ENCODE measurements around the gene GALNT12.

Gene GALNT12

GRCh38 chr9:98807070-98807813 lies at the start of gene GALNT12 (continued):
- TF ChIP-seq PRDM6 (tag by site-specific recombination; IDR thresholded peaks at IDR 0.05) = no peak; the same call in 1 of the 2 replicates
- TF ChIP-seq, protein P1, sequence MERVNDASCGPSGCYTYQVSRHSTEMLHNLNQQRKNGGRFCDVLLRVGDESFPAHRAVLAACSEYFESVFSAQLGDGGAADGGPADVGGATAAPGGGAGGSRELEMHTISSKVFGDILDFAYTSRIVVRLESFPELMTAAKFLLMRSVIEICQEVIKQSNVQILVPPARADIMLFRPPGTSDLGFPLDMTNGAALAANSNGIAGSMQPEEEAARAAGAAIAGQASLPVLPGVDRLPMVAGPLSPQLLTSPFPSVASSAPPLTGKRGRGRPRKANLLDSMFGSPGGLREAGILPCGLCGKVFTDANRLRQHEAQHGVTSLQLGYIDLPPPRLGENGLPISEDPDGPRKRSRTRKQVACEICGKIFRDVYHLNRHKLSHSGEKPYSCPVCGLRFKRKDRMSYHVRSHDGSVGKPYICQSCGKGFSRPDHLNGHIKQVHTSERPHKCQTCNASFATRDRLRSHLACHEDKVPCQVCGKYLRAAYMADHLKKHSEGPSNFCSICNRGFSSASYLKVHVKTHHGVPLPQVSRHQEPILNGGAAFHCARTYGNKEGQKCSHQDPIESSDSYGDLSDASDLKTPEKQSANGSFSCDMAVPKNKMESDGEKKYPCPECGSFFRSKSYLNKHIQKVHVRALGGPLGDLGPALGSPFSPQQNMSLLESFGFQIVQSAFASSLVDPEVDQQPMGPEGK (tag by site-specific recombination; IDR thresholded peaks at IDR 0.05) = peak; percentile 35; the same call in 1 of the 2 replicates
- peak; percentile 30; the same call in 1 of the 2 replicates for TF ChIP-seq PRDM4 (tag by site-specific recombination; IDR thresholded peaks at IDR 0.05)
- no peak for TF ChIP-seq ZNF114 (tag by site-specific recombination; IDR thresholded peaks at IDR 0.05)
- TF ChIP-seq ZBTB1 (tag by site-specific recombination; IDR thresholded peaks at IDR 0.05) = no peak
- no peak for TF ChIP-seq MYNN (tag by site-specific recombination; IDR thresholded peaks at IDR 0.05; ENCODE audit: borderline replicate concordance)
- TF ChIP-seq ZSCAN5A (tag by site-specific recombination; IDR thresholded peaks at IDR 0.05) = no peak
- TF ChIP-seq, protein P2, sequence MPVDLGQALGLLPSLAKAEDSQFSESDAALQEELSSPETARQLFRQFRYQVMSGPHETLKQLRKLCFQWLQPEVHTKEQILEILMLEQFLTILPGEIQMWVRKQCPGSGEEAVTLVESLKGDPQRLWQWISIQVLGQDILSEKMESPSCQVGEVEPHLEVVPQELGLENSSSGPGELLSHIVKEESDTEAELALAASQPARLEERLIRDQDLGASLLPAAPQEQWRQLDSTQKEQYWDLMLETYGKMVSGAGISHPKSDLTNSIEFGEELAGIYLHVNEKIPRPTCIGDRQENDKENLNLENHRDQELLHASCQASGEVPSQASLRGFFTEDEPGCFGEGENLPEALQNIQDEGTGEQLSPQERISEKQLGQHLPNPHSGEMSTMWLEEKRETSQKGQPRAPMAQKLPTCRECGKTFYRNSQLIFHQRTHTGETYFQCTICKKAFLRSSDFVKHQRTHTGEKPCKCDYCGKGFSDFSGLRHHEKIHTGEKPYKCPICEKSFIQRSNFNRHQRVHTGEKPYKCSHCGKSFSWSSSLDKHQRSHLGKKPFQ (tag by site-specific recombination; IDR thresholded peaks at IDR 0.05) = peak; percentile 64; the same call in 1 of the 2 replicates
- no peak for TF ChIP-seq YY2 (tag by site-specific recombination; IDR thresholded peaks at IDR 0.05)
- peak; percentile 79 for TF ChIP-seq FEZF1 (tag by site-specific recombination; IDR thresholded peaks at IDR 0.05)
- peak; percentile 54 for TF ChIP-seq SP2 (tag by site-specific recombination; IDR thresholded peaks at IDR 0.05)
- no peak for TF ChIP-seq ZNF146 (tag by site-specific recombination; IDR thresholded peaks at IDR 0.05)
- TF ChIP-seq, protein P3, sequence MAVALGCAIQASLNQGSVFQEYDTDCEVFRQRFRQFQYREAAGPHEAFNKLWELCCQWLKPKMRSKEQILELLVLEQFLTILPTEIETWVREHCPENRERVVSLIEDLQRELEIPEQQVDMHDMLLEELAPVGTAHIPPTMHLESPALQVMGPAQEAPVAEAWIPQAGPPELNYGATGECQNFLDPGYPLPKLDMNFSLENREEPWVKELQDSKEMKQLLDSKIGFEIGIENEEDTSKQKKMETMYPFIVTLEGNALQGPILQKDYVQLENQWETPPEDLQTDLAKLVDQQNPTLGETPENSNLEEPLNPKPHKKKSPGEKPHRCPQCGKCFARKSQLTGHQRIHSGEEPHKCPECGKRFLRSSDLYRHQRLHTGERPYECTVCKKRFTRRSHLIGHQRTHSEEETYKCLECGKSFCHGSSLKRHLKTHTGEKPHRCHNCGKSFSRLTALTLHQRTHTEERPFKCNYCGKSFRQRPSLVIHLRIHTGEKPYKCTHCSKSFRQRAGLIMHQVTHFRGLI (tag by site-specific recombination; IDR thresholded peaks at IDR 0.05) = no peak
- TF ChIP-seq MEIS1 (CRISPR knock-in tag; IDR thresholded peaks at IDR 0.05; ENCODE audit: borderline replicate concordance) = no peak
- no peak for TF ChIP-seq ZFP3 (tag by site-specific recombination; IDR thresholded peaks at IDR 0.05; ENCODE audit: low read depth)
- no peak for TF ChIP-seq GFI1B (tag by site-specific recombination; IDR thresholded peaks at IDR 0.05)
- no peak for TF ChIP-seq REPIN1 (tag by site-specific recombination; IDR thresholded peaks at IDR 0.05; ENCODE audit: low read depth)
- no peak for TF ChIP-seq OVOL3 (tag by site-specific recombination; IDR thresholded peaks at IDR 0.05)
- no peak for TF ChIP-seq ZNF792 (tag by site-specific recombination; IDR thresholded peaks at IDR 0.05)
- TF ChIP-seq SP3 (tag by site-specific recombination; IDR thresholded peaks at IDR 0.05) = peak; percentile 44
- no peak for TF ChIP-seq ZNF585B (tag by site-specific recombination; IDR thresholded peaks at IDR 0.05)
- TF ChIP-seq ZNF530 (tag by site-specific recombination; IDR thresholded peaks at IDR 0.05; ENCODE audit: low read depth) = no peak
- TF ChIP-seq GLIS1 (tag by site-specific recombination; IDR thresholded peaks at IDR 0.05) = 0 out of 2 replicates have a peak, but pooled peaks have one; percentile 10
- TF ChIP-seq ZNF558 (tag by site-specific recombination; IDR thresholded peaks at IDR 0.05) = no peak
- TF ChIP-seq ZNF221 (tag by site-specific recombination; IDR thresholded peaks at IDR 0.05; ENCODE audit: borderline replicate concordance) = no peak
- TF ChIP-seq ZBTB49 (tag by site-specific recombination; IDR thresholded peaks at IDR 0.05; ENCODE audit: low read depth) = no peak

All from HEK293 (cell line).